ENCODE data around the gene HAT1. TPM values are rescaled to one million over a fixed set of nuclear protein-coding genes. Genes with fewer than 3 reads are reported as not detected.

Gene HAT1
- total and polyA plus RNA-seq, 2 of the 4 experiments (the other 2 are of a cell fraction), result 24.4 to 42.1 TPM

DNA sequence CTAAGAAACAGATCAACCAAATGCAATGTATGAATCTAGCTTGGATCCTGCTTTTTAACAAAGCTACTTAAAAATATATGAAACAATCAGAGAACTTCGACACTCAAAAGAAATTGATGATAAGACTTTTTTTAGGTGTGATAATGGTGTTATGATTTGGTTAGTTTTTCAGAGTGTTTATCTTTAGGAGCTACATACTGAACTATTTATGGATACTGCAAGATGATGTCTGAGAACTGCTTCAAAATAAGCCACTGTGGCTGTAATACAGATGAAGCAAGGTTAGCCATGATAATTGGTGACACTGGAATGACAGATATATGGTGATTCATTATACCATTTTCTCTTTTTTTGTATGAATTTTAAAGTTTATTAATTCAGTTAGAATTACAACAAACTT is 42.4 kb upstream of the HAT1 start:
- Histone ChIP-seq H3K4ac (ENCODE audit: low read depth, low read length) (no peak overlapping the region), H3K56ac (ENCODE audit: extremely low read depth, insufficient read depth, low read length) (no peak overlapping the region), H3K4me3 (ENCODE audit: insufficient read depth, low read depth, low read length) (no peak overlapping the region), H2AFZ (replicated peaks; ENCODE audit: low read length, poor library complexity) (no peak overlapping the region), H3K9me3 (ENCODE audit: control insufficient read depth, insufficient read depth, low read length) (no peaks in the 10 kb centered on the region), H3K18ac (ENCODE audit: low read depth, low read length) (no peak overlapping the region), H2BK120ac (ENCODE audit: low read depth, low read length) (no peak overlapping the region), H3K23ac (ENCODE audit: low read depth, low read length) (no peak overlapping the region; the same call in 1 of the 2 replicates), H2BK20ac (ENCODE audit: low read depth, low read length) (no peak overlapping the region), H4K20me1 (ENCODE audit: insufficient read depth, low read length) (peaks cover 3% of the 10 kb centered on the region; the same call in 1 of the 2 replicates), H4K91ac (ENCODE audit: insufficient read depth, low read depth, low read length) (no peak overlapping the region), H4K5ac (ENCODE audit: low read depth, low read length) (no peak overlapping the region), H3K9me1 (ENCODE audit: insufficient read depth, low read length) (peaks cover 4% of the 10 kb centered on the region), H3K36me3 (ENCODE audit: control insufficient read depth, insufficient read depth, low read length) (no peaks in the 10 kb centered on the region), H3K14ac (replicated peaks; ENCODE audit: low read depth, low read length) (no peak overlapping the region), H2AK5ac (ENCODE audit: low read depth, low read length) (no peak overlapping the region), H2BK15ac (ENCODE audit: low read depth, low read length) (no peak overlapping the region), H2BK5ac (ENCODE audit: low read depth, low read length, poor library complexity, severe bottlenecking) (no peak overlapping the region), H3K79me1 (ENCODE audit: low read depth in 1 of 2, low read length in 2 of 2) (peaks cover 7 to 12% of the 10 kb centered on the region in 2 experiments; a peak in 3 of 4 replicates), H3K4me2 (ENCODE audit: low read depth, low read length) (no peak overlapping the region), H2AK9ac (replicated peaks; ENCODE audit: low read depth, low read length, poor library complexity) (no peak overlapping the region), H3K4me1 (ENCODE audit: control insufficient read depth, insufficient read depth, low read length) (peaks cover 2% of the 10 kb centered on the region; the same call in 1 of the 2 replicates), H3K9ac (ENCODE audit: low read depth, low read length) (no peak overlapping the region), H3K27ac (ENCODE audit: insufficient read depth, low read length) (no peak overlapping the region), H4K8ac (ENCODE audit: low read depth in 2 of 2, low read length in 2 of 2) (no peak overlapping the region), H3K27me3 (ENCODE audit: control insufficient read depth, insufficient read depth, low read length) (no peaks in the 10 kb centered on the region)
- ATAC-seq (ENCODE audit: low read depth), result no peak
- POLR2A ChIA-PET (ENCODE audit: unreplicated experiment), result no interaction called here
- CTCF ChIA-PET, result no interaction called here
- DNase-seq, result no peak
- no TSS peak for BruUV-seq (replicated peaks)
- TF ChIP-seq BHLHE40 (IDR thresholded peaks at IDR 0.05; ENCODE audit: low read depth, low read length), result no peak
- TF ChIP-seq, protein P1, sequence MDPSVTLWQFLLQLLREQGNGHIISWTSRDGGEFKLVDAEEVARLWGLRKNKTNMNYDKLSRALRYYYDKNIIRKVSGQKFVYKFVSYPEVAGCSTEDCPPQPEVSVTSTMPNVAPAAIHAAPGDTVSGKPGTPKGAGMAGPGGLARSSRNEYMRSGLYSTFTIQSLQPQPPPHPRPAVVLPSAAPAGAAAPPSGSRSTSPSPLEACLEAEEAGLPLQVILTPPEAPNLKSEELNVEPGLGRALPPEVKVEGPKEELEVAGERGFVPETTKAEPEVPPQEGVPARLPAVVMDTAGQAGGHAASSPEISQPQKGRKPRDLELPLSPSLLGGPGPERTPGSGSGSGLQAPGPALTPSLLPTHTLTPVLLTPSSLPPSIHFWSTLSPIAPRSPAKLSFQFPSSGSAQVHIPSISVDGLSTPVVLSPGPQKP (IDR thresholded peaks at IDR 0.05; ENCODE audit: borderline replicate concordance, low read depth, low read length), result no peak
- TF ChIP-seq, protein P2, sequence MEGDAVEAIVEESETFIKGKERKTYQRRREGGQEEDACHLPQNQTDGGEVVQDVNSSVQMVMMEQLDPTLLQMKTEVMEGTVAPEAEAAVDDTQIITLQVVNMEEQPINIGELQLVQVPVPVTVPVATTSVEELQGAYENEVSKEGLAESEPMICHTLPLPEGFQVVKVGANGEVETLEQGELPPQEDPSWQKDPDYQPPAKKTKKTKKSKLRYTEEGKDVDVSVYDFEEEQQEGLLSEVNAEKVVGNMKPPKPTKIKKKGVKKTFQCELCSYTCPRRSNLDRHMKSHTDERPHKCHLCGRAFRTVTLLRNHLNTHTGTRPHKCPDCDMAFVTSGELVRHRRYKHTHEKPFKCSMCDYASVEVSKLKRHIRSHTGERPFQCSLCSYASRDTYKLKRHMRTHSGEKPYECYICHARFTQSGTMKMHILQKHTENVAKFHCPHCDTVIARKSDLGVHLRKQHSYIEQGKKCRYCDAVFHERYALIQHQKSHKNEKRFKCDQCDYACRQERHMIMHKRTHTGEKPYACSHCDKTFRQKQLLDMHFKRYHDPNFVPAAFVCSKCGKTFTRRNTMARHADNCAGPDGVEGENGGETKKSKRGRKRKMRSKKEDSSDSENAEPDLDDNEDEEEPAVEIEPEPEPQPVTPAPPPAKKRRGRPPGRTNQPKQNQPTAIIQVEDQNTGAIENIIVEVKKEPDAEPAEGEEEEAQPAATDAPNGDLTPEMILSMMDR (conservative IDR thresholded peaks at IDR 0.05; ENCODE audit: low read depth, low read length), result no peak
- intact Hi-C loops (cut with micrococcal nuclease), result no loop called here
- dilution Hi-C loops (cut with HindIII; ENCODE audit: low sequenced_read_pairs, unreplicated experiment), result no loop called here
- in situ Hi-C loops (cut with MboI; ENCODE audit: low sequenced_read_pairs), result no loop called here
- WGBS, 2 experiments (ENCODE audit: extremely low coverage in 2 of 2, insufficient read length in 1 of 2), result no CpG with 5 or more reads among the region's 1 CpG

Measured in IMR-90 (cell line).